Endothelial cell of umbilical vein (primary cell): ENCODE data around the gene KDM4B.

Source experiments
- EZH2 ChIP-seq: IDR thresholded peaks from 2 replicates; pipeline ENCODE4 v1.6.1; 2012; ENCODE audit warnings: borderline replicate concordance, low read depth, mild to moderate bottlenecking, moderate library complexity, low read length, inconsistent platforms; ENCODE audit not compliant: severe bottlenecking
- MYC ChIP-seq: IDR thresholded peaks from one replicate; pipeline ENCODE4 v1.6.1; 2011; ENCODE audit warnings: mild to moderate bottlenecking, low read depth, low read length
- POLR2A ChIP-seq: IDR thresholded peaks from 2 replicates; pipeline ENCODE4 v1.6.1; 2012; ENCODE audit warnings: low read depth, mild to moderate bottlenecking, control low read depth, low read length
- POLR2AphosphoS5 ChIP-seq: IDR thresholded peaks from 2 replicates; pipeline ENCODE4 v1.6.1; 2012; ENCODE audit warnings: low read depth, mild to moderate bottlenecking, control low read depth, low read length, moderate library complexity; ENCODE audit not compliant: insufficient read depth
- TF ChIP-seq, protein P1 (sequence below), 2 donors: IDR thresholded peaks; 1 replicate in 1 of 2; 2 replicates in 1 of 2; pipeline ENCODE4 v1.5.1; 2011; ENCODE audit warnings: low read length in 2 of 2, mild to moderate bottlenecking in 2 of 2, moderate library complexity in 2 of 2, control low read depth in 1 of 2, inconsistent platforms in 1 of 2, low read depth in 1 of 2; ENCODE audit not compliant: insufficient read depth in 1 of 2; ENCODE audit errors: extremely low read depth in 1 of 2
- TF ChIP-seq, protein P2 (sequence below): IDR thresholded peaks from 2 replicates; pipeline ENCODE4 v1.6.1; 2011; ENCODE audit not compliant: insufficient read depth, insufficient read length

DNA sequence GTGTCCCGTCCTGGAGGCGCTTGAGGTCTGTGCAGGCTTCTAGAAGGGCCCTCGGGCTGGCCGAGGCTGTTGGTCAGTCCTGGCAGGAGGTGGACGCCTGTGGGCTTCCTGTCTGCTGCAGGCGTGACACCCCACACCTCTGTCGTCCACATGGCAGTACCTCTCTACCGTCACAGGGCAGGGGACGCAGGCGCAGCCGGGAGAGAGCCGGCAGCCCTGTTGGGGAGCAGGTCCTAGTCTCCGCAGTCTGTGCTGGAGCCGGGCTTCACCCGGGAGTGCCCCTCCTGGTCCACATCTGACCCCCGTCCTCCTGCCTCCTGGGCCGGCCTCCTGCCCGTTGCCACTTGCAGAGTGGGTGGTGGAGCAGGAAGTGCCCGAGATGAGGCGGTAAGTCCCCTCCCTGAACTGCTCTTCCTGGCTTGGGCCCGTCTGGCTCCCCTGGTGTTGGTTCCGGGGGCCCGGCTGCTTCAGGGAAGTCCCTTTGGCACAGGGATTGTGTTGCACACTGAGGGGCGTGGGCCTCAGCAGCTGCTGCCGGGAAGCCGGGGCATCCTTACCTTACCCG, 106.0 kb downstream of the KDM4B start:
- TF ChIP-seq, protein P1, sequence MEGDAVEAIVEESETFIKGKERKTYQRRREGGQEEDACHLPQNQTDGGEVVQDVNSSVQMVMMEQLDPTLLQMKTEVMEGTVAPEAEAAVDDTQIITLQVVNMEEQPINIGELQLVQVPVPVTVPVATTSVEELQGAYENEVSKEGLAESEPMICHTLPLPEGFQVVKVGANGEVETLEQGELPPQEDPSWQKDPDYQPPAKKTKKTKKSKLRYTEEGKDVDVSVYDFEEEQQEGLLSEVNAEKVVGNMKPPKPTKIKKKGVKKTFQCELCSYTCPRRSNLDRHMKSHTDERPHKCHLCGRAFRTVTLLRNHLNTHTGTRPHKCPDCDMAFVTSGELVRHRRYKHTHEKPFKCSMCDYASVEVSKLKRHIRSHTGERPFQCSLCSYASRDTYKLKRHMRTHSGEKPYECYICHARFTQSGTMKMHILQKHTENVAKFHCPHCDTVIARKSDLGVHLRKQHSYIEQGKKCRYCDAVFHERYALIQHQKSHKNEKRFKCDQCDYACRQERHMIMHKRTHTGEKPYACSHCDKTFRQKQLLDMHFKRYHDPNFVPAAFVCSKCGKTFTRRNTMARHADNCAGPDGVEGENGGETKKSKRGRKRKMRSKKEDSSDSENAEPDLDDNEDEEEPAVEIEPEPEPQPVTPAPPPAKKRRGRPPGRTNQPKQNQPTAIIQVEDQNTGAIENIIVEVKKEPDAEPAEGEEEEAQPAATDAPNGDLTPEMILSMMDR (IDR thresholded peaks at IDR 0.05; ENCODE audit: extremely low read depth in 1 of 2, insufficient read depth in 1 of 2, low read depth in 1 of 2, low read length in 2 of 2): no peak
- TF ChIP-seq EZH2 (no peak), POLR2AphosphoS5 (no peak), POLR2A (no peak), MYC (no peak)
- TF ChIP-seq, protein P2, sequence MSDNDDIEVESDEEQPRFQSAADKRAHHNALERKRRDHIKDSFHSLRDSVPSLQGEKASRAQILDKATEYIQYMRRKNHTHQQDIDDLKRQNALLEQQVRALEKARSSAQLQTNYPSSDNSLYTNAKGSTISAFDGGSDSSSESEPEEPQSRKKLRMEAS: no peak
